Stimulated activated CD4-positive, alpha-beta T cell treated with anti-CD3 and anti-CD28 coated beads, Interleukin-4, amount 100 ng/mL, for 1 hour (primary cell): ENCODE measurements around the gene LYZL6.
A peak's percentile ranks its signal among the peaks of the same experiment; 100 is the strongest.
"Not testable (repeated sequence)": the region's sequence is repeated elsewhere in the genome, so short reads cannot be mapped to it uniquely, and the experiment has no call there.

Experiments
- DNase-seq: peaks from one replicate; pipeline ENCODE4 v3.0.0-alpha.2; 2020

Gene LYZL6

GRCh38 chr17:35906191-35906925, 37.2 kb downstream of the LYZL6 start:
- no peak for DNase-seq

GRCh38 chr17:35903451-35903850, 40.1 kb downstream of the LYZL6 start:
- DNase-seq: no peak

- DNase-seq: no peak
Observed at GRCh38 chr17:35901631-35902175, 41.8 kb downstream of the LYZL6 start.

- no peak for DNase-seq
Observed at GRCh38 chr17:35900708-35901480, 42.6 kb downstream of the LYZL6 start.

GRCh38 chr17:35900280-35900679, 43.2 kb downstream of the LYZL6 start:
- DNase-seq: no peak

- DNase-seq: no peak
Observed at GRCh38 chr17:35898283-35899070, 45.0 kb downstream of the LYZL6 start.

- DNase-seq: not testable (repeated sequence)
Observed at GRCh38 chr17:35897772-35898171, 45.7 kb downstream of the LYZL6 start.

- no peak for DNase-seq
Observed at GRCh38 chr17:35895636-35896587, 47.6 kb downstream of the LYZL6 start.

- DNase-seq: no peak
Observed at GRCh38 chr17:35894206-35894605, 49.3 kb downstream of the LYZL6 start.

- DNase-seq: no peak
Observed at GRCh38 chr17:35893751-35894150, 49.8 kb downstream of the LYZL6 start.

GRCh38 chr17:35892091-35893035, 51.1 kb downstream of the LYZL6 start:
- DNase-seq: peak; percentile 60

- DNase-seq: no peak
Observed at GRCh38 chr17:35891269-35891668, 52.2 kb downstream of the LYZL6 start.

GRCh38 chr17:35890774-35891155, 52.7 kb downstream of the LYZL6 start:
- no peak for DNase-seq

GRCh38 chr17:35889818-35890773, 53.4 kb downstream of the LYZL6 start:
- DNase-seq: no peak

GRCh38 chr17:35889241-35889640, 54.3 kb downstream of the LYZL6 start:
- DNase-seq: no peak
